Measurements from ENCODE around the gene CHADL. TPM values are rescaled to one million over a fixed set of nuclear protein-coding genes. Genes with fewer than 3 reads are reported as not detected.

CHADL gene
- total and polyA plus RNA-seq, 10 of the 15 experiments (the other 5 are each of a cell fraction or from before 2014, with no cell fraction given): 0.24 TPM; not detected in 9

- ChIA-PET SMC1A (ENCODE audit: uncharacterized antibody, unreplicated experiment) (interaction anchor here (0.9 to 1.3 kb wide), 2 partner anchors 309 to 332 kb away, joined by 3 read pairs; no protein-coding TSS in a partner anchor), POLR2A (no interaction called here), RAD21 (ENCODE audit: unreplicated experiment) (interaction anchor here (1.1 kb wide), 1 partner anchor 309 kb away, joined by 3 read pairs; no protein-coding TSS in a partner anchor), CTCF (interaction anchor here (2.2 kb wide), 1 partner anchor 308 kb away, joined by 9 read pairs; no protein-coding TSS in a partner anchor)
- no peak for ATAC-seq
- H3K79me2 ChIP-seq (ENCODE audit: control insufficient read depth, insufficient read depth, low read length): no peaks in the 10 kb centered on the region
- no TSS peak for BruUV-seq (replicated peaks)
- TF ChIP-seq BRCA1 (IDR thresholded peaks at IDR 0.05; ENCODE audit: low read depth, low read length) (no peak), YY1 (IDR thresholded peaks at IDR 0.05; ENCODE audit: low read depth, low read length) (no peak), ATF7 (IDR thresholded peaks at IDR 0.05; ENCODE audit: low read depth) (no peak), SIN3A (IDR thresholded peaks at IDR 0.05; ENCODE audit: low read depth, low read length) (no peak)
- in situ Hi-C loops (cut with MboI) (no loop called here), intact Hi-C loops (cut with micrococcal nuclease; ENCODE audit: unreplicated experiment) (no loop called here)
- H3K4me3 ChIP-seq: no peak overlapping the region
- H3K36me3 ChIP-seq (ENCODE audit: control insufficient read depth in 2 of 2, insufficient read depth in 2 of 2, low read length in 1 of 2): peaks cover 0 to 11% of the 10 kb centered on the region in 2 experiments
- FAIRE-seq: no peak
- WGBS (ENCODE audit: insufficient coverage, insufficient replicate concordance, low lambda C conversion rate, missing lambda C conversion rate): 79% methylated on average over 7 of the region's 7 CpGs
- no peak for DNase-seq (ENCODE audit: low read depth, low spot score)
- no peaks in the 10 kb centered on the region for H4K20me1 ChIP-seq (ENCODE audit: control insufficient read depth, insufficient read depth)
- no peak overlapping the region for H3K4me2 ChIP-seq (ENCODE audit: control insufficient read depth, insufficient read depth)
- no peaks in the 10 kb centered on the region for H3K4me1 ChIP-seq (ENCODE audit: control insufficient read depth, insufficient read depth, low read length)
- no peaks in the 10 kb centered on the region for H3K27me3 ChIP-seq (replicated peaks in 1 of 2; ENCODE audit: control insufficient read depth in 2 of 2, insufficient read depth in 2 of 2, low read length in 1 of 2)
- H3K9ac ChIP-seq (ENCODE audit: control insufficient read depth, insufficient read depth, low read length): no peak overlapping the region
- H2AFZ ChIP-seq (ENCODE audit: control insufficient read depth, low read depth, low read length): no peak overlapping the region
- H3K9me3 ChIP-seq (replicated peaks; ENCODE audit: control insufficient read depth, insufficient read depth, low read length): no peaks in the 10 kb centered on the region
- H3K27ac ChIP-seq (ENCODE audit: control insufficient read depth, insufficient read depth): no peak overlapping the region
These were observed 9.4 kb downstream of the CHADL start for GRCh38 chr22:41231369-41231768.

- FAIRE-seq (no peak), DNase-seq (ENCODE audit: low read depth, low spot score) (no peak), ATAC-seq (no peak)
- Histone ChIP-seq H3K9me3 (replicated peaks; ENCODE audit: control insufficient read depth, insufficient read depth, low read length) (no peaks in the 10 kb centered on the region), H3K4me1 (ENCODE audit: control insufficient read depth, insufficient read depth, low read length) (no peaks in the 10 kb centered on the region), H3K36me3 (ENCODE audit: control insufficient read depth in 2 of 2, insufficient read depth in 2 of 2, low read length in 1 of 2) (peaks cover 0 to 13% of the 10 kb centered on the region in 2 experiments), H2AFZ (ENCODE audit: control insufficient read depth, low read depth, low read length) (no peak overlapping the region), H3K79me2 (ENCODE audit: control insufficient read depth, insufficient read depth, low read length) (no peaks in the 10 kb centered on the region), H4K20me1 (ENCODE audit: control insufficient read depth, insufficient read depth) (no peaks in the 10 kb centered on the region), H3K27ac (ENCODE audit: control insufficient read depth, insufficient read depth) (no peak overlapping the region), H3K9ac (ENCODE audit: control insufficient read depth, insufficient read depth, low read length) (no peak overlapping the region), H3K4me2 (ENCODE audit: control insufficient read depth, insufficient read depth) (no peak overlapping the region), H3K4me3 (no peak overlapping the region), H3K27me3 (replicated peaks in 1 of 2; ENCODE audit: control insufficient read depth in 2 of 2, insufficient read depth in 2 of 2, low read length in 1 of 2) (no peaks in the 10 kb centered on the region)
- BruUV-seq (replicated peaks): no TSS peak
- ChIA-PET RAD21 (ENCODE audit: unreplicated experiment) (interaction anchor here (0.6 to 1.1 kb wide), 2 partner anchors 308 to 940 kb away, joined by 3 to 6 read pairs; no protein-coding TSS in a partner anchor), POLR2A (interaction anchor here (0.6 kb wide), 1 partner anchor 453 kb away, joined by 3 read pairs; no protein-coding TSS in a partner anchor), CTCF (interaction anchor here (2.2 kb wide), 1 partner anchor 307 kb away, joined by 9 read pairs; no protein-coding TSS in a partner anchor), SMC1A (ENCODE audit: uncharacterized antibody, unreplicated experiment) (interaction anchor here (0.9 to 1.3 kb wide), 3 partner anchors 71 to 331 kb away, joined by 3 read pairs; partner anchors contain the start of gene ZC3H7B)
- in situ Hi-C loops (cut with MboI) (no loop called here), intact Hi-C loops (cut with micrococcal nuclease; ENCODE audit: unreplicated experiment) (no loop called here)
- TF ChIP-seq POLR2A (IDR thresholded peaks at IDR 0.05; ENCODE audit: low read depth, low read length) (no peak), WRNIP1 (IDR thresholded peaks at IDR 0.05; ENCODE audit: borderline replicate concordance, low read depth, low read length) (no peak), PML (IDR thresholded peaks at IDR 0.05; ENCODE audit: low read length) (no peak), ATF7 (IDR thresholded peaks at IDR 0.05; ENCODE audit: low read depth) (no peak), SP1 (IDR thresholded peaks at IDR 0.05; ENCODE audit: low read depth, low read length) (no peak), ZNF217 (IDR thresholded peaks at IDR 0.05) (no peak)
- TF ChIP-seq, protein P1, sequence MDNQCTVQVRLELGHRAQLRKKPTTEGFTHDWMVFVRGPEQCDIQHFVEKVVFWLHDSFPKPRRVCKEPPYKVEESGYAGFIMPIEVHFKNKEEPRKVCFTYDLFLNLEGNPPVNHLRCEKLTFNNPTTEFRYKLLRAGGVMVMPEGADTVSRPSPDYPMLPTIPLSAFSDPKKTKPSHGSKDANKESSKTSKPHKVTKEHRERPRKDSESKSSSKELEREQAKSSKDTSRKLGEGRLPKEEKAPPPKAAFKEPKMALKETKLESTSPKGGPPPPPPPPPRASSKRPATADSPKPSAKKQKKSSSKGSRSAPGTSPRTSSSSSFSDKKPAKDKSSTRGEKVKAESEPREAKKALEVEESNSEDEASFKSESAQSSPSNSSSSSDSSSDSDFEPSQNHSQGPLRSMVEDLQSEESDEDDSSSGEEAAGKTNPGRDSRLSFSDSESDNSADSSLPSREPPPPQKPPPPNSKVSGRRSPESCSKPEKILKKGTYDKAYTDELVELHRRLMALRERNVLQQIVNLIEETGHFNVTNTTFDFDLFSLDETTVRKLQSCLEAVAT (IDR thresholded peaks at IDR 0.05): no peak
- TF ChIP-seq, protein P2, sequence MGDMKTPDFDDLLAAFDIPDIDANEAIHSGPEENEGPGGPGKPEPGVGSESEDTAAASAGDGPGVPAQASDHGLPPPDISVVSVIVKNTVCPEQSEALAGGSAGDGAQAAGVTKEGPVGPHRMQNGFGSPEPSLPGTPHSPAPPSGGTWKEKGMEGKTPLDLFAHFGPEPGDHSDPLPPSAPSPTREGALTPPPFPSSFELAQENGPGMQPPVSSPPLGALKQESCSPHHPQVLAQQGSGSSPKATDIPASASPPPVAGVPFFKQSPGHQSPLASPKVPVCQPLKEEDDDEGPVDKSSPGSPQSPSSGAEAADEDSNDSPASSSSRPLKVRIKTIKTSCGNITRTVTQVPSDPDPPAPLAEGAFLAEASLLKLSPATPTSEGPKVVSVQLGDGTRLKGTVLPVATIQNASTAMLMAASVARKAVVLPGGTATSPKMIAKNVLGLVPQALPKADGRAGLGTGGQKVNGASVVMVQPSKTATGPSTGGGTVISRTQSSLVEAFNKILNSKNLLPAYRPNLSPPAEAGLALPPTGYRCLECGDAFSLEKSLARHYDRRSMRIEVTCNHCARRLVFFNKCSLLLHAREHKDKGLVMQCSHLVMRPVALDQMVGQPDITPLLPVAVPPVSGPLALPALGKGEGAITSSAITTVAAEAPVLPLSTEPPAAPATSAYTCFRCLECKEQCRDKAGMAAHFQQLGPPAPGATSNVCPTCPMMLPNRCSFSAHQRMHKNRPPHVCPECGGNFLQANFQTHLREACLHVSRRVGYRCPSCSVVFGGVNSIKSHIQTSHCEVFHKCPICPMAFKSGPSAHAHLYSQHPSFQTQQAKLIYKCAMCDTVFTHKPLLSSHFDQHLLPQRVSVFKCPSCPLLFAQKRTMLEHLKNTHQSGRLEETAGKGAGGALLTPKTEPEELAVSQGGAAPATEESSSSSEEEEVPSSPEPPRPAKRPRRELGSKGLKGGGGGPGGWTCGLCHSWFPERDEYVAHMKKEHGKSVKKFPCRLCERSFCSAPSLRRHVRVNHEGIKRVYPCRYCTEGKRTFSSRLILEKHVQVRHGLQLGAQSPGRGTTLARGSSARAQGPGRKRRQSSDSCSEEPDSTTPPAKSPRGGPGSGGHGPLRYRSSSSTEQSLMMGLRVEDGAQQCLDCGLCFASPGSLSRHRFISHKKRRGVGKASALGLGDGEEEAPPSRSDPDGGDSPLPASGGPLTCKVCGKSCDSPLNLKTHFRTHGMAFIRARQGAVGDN (IDR thresholded peaks at IDR 0.05): no peak
- WGBS (ENCODE audit: insufficient coverage, insufficient replicate concordance, low lambda C conversion rate, missing lambda C conversion rate): 75% methylated on average over 9 of the region's 9 CpGs
These were observed 10.3 kb downstream of the CHADL start for GRCh38 chr22:41230401-41230785.
